Fibroblast of gingiva (primary cell): ENCODE measurements around the gene LYSMD2.

Experiments used
- DNase-seq: peaks from one replicate; pipeline ENCODE4 v3.0.0-alpha.2; 2011; ENCODE audit warnings: low read depth

Gene LYSMD2

GRCh38 chr15:51751697-51752683 lies 14.5 kb upstream of the LYSMD2 start:
- DNase-seq: peak; percentile 16

GRCh38 chr15:51750792-51751696 lies 13.6 kb upstream of the LYSMD2 start, which contains the start of gene TMOD2:
TMOD2 (plus strand) TSS chr15:51751597; CDS start chr15:51766442, 14,845 bp downstream.
- peak; percentile 34 for DNase-seq

- no peak for DNase-seq
These were observed 12.7 kb upstream of the LYSMD2 start for GRCh38 chr15:51750186-51750585.

DNA sequence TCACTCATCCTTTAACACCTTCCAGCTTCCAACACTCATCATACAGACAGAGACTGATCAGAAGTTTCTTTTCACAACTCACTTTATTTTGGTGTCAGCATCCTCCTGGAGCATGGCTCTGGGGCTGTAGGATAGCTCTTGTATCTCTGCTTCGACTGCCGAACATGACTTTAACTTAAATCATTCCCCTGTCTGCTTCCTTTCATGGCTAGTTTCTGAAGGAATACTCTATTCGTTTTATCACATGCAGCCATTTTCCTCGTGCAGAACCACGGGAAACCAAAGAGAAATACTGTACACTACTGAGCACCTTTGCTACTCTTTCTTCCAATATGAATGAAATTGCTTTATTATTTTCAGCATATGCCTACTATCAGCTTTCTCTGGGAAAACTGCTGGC lies 11.9 kb upstream of the LYSMD2 start:
- DNase-seq: no peak

DNA sequence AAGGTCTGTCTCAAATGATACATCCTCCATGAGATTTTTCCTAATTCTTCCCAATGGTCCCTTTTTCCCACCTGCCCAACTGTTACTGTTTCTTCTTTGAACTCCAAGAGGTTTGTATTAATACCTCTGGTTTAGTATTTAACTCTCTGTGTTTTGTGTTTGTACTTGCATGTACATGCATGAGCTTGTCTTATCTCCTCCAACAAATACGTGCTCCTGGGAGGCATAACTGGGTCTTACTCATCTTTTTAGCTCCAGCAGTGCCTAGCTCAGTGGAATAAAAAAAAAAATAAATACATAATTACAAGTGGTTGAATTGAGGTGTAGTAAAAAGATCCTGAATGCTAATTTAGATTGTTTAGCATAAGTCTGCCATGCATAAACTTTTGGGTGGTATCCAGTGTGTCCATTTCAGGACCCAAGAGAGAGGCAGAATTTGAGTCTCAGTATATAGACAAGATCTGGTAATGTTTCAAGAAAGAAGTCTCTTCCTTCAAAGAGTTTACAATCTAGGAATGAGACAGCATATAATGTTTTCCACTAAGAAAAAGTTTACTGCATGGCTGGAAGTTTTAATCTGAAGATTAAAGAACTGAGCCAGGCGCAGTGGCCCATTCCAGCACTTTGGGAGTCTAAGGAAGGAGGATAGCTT lies 1.7 kb upstream of the LYSMD2 start:
- DNase-seq: no peak

- no peak for DNase-seq
These were observed 1.1 kb upstream of the LYSMD2 start for GRCh38 chr15:51738553-51738952.

DNA sequence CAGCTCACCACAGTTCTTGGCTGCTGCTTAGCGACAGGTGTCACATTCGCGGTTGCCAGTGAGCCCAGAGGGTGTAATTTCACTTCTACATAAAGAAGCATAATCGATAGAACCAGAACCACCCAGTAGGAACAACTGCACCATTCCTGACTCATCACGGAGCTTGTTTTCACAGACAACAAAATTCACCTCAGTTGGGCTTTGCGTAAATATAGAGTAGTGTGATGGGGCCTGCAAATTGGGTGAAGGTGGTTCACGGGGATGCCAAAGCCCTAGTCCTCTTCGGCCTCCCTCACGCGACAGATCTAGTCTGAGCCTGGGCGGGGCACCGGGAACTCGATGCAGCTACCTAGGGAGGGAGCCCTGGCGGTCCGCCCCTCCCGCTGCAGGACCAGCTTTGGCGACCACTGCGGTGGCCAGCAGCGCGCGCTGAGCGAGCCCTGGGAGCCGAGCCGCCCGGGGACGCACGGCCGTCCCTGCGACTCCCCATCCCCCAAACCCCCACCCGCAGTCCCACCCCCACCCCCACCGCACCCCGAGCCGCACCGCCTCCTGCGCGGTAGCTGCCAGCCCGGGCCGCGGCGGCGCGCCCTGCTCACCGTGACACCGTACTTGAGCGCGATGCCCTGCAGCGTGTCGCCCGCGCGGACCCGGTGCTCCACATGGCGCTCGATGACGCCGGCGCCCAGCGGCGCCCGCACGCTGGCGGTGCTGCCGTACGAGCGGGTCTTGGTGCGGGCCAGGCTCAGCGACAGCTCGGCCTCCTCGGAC lies 519 bp downstream of the LYSMD2 start:
- DNase-seq: no peak

DNA sequence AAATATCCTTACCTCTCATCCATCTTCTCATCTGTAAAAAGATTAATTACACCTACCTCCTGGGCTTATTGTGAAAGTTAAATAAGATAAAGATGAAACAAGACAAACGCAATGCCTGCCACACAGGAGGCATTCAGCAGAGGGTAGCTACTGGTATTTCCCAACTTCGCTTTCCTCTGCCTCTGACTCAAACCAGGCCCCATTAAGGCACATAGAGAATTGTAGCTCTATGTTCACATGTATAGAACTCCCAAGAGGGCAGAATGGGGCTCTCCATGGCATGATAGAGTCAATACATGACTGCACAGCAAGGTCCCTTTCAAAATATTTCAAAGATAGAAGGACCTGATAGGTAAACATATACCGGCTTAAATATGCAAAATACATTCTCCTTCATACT lies 1.4 kb downstream of the LYSMD2 start:
- DNase-seq: no peak

DNA sequence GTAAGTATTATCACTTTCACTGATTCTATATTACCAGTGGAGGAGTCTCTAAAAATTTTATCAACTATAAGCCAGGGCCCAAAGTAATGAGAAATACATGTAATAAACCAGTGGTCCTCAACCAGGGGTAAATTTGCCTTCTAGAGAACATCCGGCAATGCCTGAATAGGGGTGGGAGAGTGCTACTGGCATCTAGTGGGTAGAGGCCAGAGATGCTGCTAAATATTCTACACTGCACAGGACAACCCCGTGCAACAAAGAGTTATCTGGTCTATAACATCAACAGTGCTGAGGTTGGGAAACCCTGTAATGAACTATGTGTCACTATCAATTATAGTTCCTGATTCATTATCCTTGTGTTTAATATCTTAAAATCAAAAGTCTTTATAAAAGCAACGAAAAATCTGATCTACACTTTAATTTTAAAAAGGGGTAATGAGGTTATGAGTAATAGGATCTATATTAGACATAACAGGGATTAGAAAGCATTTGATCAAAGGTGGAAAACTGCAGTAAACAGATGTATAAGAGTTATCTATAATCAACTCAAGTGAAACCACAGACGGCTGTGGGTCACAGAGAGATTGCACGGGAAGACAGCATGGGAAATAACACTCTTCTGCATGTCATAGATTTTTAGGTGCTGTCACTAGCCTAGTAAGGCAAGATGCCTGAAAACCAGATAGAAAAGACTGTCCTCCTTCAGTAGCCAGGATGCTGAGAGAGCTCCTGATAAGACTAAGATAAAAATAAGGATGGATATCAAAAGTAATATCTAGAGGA lies 2.0 kb downstream of the LYSMD2 start:
- DNase-seq: no peak

GRCh38 chr15:51732646-51733045 lies 4.8 kb downstream of the LYSMD2 start:
- no peak for DNase-seq

DNA sequence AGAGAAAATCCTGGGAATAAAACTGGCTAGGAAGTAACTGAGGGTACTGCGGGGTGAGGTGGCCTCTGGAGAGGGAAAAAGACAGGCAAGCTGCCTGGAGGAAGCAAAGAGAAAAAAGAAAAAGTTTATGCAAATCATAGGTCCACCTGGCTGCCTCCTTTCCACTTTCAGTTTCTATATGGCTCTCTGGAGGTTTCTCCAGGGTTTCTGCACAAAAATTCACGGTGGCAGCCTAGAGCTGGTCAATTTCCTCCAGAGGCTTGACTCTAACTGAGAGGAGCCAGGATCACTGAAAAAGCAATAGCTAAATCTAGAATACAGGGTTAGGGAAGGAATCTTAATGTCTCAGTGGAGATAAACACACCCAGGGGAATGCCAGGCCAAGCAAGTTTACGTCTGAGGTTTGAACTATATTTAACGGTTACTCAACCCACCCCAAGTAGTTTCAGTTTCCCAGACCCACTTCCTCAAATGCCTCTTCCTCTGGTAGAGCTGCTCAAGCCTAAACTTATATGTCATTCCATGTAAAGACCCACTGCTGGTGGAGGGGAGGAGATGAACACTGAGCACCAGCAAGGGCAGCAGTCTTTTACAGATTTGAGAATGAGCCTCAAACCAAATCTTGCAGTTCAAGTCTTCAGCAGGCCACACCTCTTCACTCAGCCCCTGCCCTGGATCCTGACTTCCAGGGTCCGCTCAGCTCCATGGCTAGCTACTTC lies 5.7 kb downstream of the LYSMD2 start:
- DNase-seq: peak; percentile 49

DNA sequence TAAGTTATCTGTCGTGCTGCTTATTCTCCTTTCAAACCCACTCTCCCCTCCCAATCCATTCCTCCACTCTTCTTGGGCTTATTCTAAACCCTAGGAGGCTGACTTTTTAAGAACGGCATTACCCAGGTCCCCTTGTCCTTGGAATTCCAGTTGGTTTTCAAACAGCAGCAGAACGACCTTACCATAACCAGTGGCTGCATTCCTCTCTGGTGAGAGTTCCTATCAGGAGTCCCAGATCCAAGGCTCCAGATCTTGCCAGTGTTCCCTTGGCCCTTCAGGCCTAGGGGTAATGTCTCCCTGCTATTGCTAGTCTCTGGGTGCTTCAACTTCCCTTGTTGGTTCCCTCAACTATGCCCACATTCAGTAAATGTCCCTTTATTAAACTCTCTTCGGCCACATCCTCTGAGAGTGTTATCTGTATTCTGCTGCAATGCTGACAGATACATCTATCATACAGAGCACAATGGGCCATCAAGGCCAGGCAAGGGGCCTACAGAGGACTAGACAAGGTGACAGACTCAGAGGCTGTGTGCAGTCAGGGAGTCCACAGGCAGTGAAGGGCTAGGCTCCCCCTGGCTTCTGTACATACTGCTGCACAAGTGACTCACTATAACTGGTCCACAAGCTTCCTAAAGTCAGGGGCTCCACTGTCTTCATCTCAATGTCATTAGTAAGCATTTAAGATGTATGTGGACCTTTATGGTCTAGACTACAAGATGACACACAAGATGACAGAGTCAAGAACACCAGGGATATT lies 10.1 kb downstream of the LYSMD2 start:
- no peak for DNase-seq

DNA sequence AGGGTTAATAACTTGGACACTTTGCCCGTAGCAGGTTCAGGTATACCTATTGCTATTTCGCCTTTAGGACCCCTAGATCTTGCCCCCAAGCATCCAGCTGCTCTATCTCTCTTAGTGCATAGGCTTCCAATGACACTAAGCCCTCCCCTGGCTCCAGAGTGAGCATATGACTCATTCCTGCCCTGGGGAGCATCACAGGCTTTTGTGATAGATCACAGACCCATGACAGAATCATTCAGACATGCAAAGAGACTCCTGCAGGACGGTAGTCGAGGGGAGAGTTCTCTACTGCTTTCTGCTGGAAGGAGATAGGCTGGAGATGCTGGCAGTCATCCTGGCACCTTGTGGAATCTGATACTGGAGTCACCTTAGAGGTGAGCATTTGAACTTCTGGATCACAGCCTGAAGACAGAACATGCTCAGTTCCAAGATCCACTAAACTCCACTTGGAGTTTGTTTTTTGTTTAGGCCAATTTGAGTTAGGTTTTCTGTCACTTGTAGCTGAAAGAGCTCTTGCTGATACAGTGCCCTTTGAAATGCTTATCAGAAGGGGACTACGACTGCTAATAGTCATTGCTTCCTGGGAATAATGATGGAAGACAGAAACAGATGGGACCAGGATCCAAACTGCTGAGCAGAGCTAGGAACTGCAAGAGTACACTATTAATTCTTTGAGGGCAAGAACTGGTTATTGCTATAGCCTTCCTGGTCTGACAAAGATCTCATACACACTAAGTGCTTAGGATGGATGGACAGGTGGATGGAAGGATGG lies 11.0 kb downstream of the LYSMD2 start:
- DNase-seq: peak; percentile 66

DNA sequence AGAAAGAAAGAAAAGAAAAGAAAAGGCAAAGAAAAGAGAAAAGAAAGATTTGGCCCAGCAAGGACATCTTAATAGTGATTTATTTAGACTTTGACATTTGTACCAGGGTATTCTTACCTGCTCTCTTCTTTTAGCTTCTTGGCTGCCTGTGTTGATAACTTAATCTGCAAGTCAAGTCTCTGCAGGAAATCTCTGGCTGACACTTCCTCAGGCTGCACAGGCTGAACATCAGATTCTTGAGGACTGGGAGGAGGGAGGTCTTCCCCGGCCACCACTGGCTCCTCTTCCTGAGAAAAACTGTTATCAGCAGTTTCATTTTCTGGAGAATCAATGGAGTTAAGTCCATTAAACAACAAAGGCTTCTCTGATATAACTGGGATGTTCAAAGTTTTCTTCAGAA lies 12.8 kb downstream of the LYSMD2 start:
- no peak for DNase-seq

GRCh38 chr15:51724199-51724598 lies 13.3 kb downstream of the LYSMD2 start:
- no peak for DNase-seq

DNA sequence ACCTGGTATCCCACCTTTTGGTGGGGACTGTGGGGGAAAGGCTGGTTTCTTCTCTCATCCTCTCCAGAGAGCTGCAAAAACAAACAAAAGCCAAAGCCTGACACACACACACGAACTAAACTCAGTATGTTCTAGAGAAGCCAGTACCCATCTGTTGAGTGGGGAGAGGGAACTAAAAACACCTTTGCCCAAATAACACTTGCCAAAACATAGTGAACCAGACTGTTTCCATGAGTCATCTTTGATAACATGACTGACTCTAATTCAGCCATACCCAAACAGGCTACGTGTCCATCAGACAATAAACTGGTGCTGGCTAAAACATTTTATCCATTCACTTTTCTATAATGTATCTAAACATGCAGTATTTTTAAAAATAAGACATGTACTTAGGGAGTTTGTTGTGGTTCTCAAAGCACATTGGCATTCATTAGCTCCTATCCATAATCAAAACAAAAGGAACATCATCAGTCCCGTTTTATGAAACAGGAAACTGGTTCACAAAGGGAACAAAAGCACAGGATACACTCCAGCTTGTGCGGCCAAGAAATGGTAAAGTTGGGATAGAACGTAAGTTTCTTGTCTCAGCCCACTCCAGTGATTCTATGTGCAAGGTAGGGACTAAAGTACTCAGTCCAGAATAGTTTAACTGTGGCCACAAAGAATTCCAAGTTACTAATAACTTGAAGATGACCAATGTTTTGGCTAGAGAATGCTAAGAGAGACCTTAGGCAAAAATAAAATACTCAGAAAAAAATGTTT lies 16.1 kb downstream of the LYSMD2 start:
- no peak for DNase-seq

DNA sequence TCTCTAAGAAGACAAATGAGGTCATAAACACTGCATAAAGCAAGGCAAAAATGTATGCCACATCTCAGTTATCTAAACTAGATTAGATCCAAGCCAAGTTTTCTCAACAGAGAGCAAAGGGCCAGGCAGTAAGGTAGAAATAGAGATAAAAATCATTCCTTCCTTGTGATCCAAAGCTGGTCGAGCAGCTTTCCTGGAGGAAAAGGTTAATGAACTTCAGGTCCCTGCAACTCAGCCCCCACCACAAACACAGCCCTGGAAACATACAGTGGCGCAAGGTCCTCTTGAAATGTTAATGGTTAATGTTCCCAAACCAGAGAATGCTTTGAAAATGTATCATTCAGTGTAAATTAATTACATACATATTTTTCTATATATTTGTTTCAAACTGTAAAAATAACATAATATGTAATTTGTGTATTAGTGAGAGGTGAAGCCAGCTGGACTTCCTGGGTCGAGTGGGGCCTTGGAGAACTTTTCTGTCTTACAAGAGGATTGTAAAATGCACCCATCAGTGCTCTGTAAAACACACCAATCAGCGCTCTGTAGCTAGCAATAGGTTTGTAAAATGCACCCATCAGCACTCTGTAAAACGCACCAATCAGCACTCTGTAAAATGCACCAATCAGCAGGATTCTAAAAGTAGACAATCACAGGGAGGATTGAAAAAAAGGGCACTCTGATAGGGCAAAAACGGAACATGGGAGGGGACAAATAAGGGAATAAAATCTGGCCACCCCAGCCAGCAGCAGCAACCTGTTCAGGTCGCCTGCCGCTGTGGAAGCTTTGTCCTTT lies 17.1 kb downstream of the LYSMD2 start:
- DNase-seq: no peak
